Endothelial cell of umbilical vein (primary cell): ENCODE results near the gene SCP2. TPM values are rescaled to one million over a fixed set of nuclear protein-coding genes. Genes with fewer than 3 reads are reported as not detected.

ENCODE experiments used
- BruUV-seq: library from RNA; stranded (reverse); fragments of 400-500 nt; replicated peaks from 2 replicates; lab custom pipeline; 2021; lab: Mats Ljungman, UMichigan
- CTCF ChIA-PET: fragments of 300-600, 350-600 bp; sonication (Branson Sonifier 250); formaldehyde crosslinking; loops from one replicate; lab custom pipeline; 2021; ENCODE audit warnings: antibody characterized with exemption, inconsistent platforms; lab: Charles Lee
- POLR2A ChIA-PET: fragments of 300-600, 350-600 bp; sonication (Branson Sonifier 250); formaldehyde crosslinking; loops from one replicate; lab custom pipeline; 2021; ENCODE audit warnings: antibody characterized with exemption, inconsistent platforms; lab: Charles Lee
- DNase-seq: peaks from one replicate; pipeline ENCODE4 v3.0.0-alpha.2; 2011; ENCODE audit warnings: low read depth, low spot score
- FAIRE-seq: peaks from 2 replicates; lab custom pipeline; 2011; peaks lifted over from hg19 to GRCh38; lab: Jason Lieb, UNC
- H2AFZ ChIP-seq: 2 replicates; pipeline ENCODE4 v1.6.0; 2012; ENCODE audit warnings: low read depth, low read length, control low read depth, inconsistent platforms
- H3K27ac ChIP-seq: 2 replicates; pipeline ENCODE4 v1.5.1; 2011; ENCODE audit warnings: low read depth, mild to moderate bottlenecking, control low read depth, low read length, moderate library complexity; ENCODE audit not compliant: insufficient read depth
- H3K27me3 ChIP-seq, 2 experiments: 2 replicates each; pipeline versions ENCODE4 v1.6.0 to v1.6.1; 2011; ENCODE audit warnings: low read length in 2 of 2, mixed read lengths in 1 of 2; ENCODE audit not compliant: control insufficient read depth in 2 of 2, insufficient read depth in 2 of 2
- H3K36me3 ChIP-seq, 2 experiments: 2 replicates in 1 of 2; 3 replicates in 1 of 2; pipeline ENCODE4 v1.5.1; 2011; ENCODE audit warnings: low read length in 2 of 2, mild to moderate bottlenecking in 1 of 2, moderate library complexity in 1 of 2; ENCODE audit not compliant: control insufficient read depth in 2 of 2, insufficient read depth in 2 of 2; ENCODE audit errors: extremely low read depth in 1 of 2
- H3K4me1 ChIP-seq: 3 replicates; pipeline ENCODE4 v1.5.1; 2011; ENCODE audit warnings: mild to moderate bottlenecking, low read length; ENCODE audit not compliant: control insufficient read depth, insufficient read depth; ENCODE audit errors: extremely low read depth
- H3K4me2 ChIP-seq: 2 replicates; pipeline ENCODE4 v1.6.1; 2011; ENCODE audit warnings: low read length, control low read depth, mixed read lengths; ENCODE audit not compliant: insufficient read depth
- H3K4me3 ChIP-seq, 3 experiments: fragments of 200-600 bp in 1 of 3; sonication (generic), shearing (Covaris generic) in 1 of 3; replicated peaks in 1 of 3; 2 replicates each; pipeline ENCODE4 v1.5.1; 2011 to 2016; ENCODE audit warnings: control low read depth in 3 of 3, low read length in 3 of 3, mild to moderate bottlenecking in 2 of 3, inconsistent platforms in 1 of 3, low read depth in 1 of 3, moderate library complexity in 1 of 3; ENCODE audit not compliant: insufficient read depth in 1 of 3
- H3K79me2 ChIP-seq: 2 replicates; pipeline ENCODE4 v1.6.0; 2012; ENCODE audit warnings: low read length, inconsistent platforms; ENCODE audit not compliant: control insufficient read depth, insufficient read depth
- H3K9ac ChIP-seq: replicated peaks from 2 replicates; pipeline ENCODE3; 2011; ENCODE audit warnings: low read length, control low read depth; ENCODE audit not compliant: insufficient read depth; ENCODE audit errors: extremely low read depth
- H3K9me1 ChIP-seq: replicated peaks from 3 replicates; pipeline ENCODE4 v1.6.0; 2011; ENCODE audit warnings: mild to moderate bottlenecking, low read length; ENCODE audit not compliant: control insufficient read depth, insufficient read depth; ENCODE audit errors: extremely low read depth
- H3K9me3 ChIP-seq: replicated peaks from 2 replicates; pipeline ENCODE4 v1.5.1; 2012; ENCODE audit warnings: low read length, inconsistent platforms; ENCODE audit not compliant: control insufficient read depth, insufficient read depth
- H4K20me1 ChIP-seq: replicated peaks from 2 replicates; pipeline ENCODE3; 2011; ENCODE audit warnings: mild to moderate bottlenecking, low read length; ENCODE audit not compliant: control insufficient read depth, insufficient read depth; ENCODE audit errors: extremely low read depth
- CTCF ChIP-seq, 2 donors: IDR thresholded peaks; 1 replicate in 1 of 2; 2 replicates in 1 of 2; pipeline ENCODE4 v1.5.1; 2011; ENCODE audit warnings: low read length in 2 of 2, mild to moderate bottlenecking in 2 of 2, moderate library complexity in 2 of 2, control low read depth in 1 of 2, inconsistent platforms in 1 of 2, low read depth in 1 of 2; ENCODE audit not compliant: insufficient read depth in 1 of 2; ENCODE audit errors: extremely low read depth in 1 of 2
- EZH2 ChIP-seq: IDR thresholded peaks from 2 replicates; pipeline ENCODE4 v1.6.1; 2012; ENCODE audit warnings: borderline replicate concordance, low read depth, mild to moderate bottlenecking, moderate library complexity, low read length, inconsistent platforms; ENCODE audit not compliant: severe bottlenecking
- FOS ChIP-seq: IDR thresholded peaks from 2 replicates; pipeline ENCODE4 v1.6.1; 2011; ENCODE audit warnings: mild to moderate bottlenecking, low read length, moderate library complexity, borderline replicate concordance; ENCODE audit not compliant: insufficient read depth
- GATA2 ChIP-seq: IDR thresholded peaks from 2 replicates; pipeline ENCODE4 v1.7.0; 2011; ENCODE audit warnings: low read depth, mild to moderate bottlenecking, moderate library complexity, mixed read lengths, low read length; ENCODE audit not compliant: insufficient read length, insufficient read depth
- JUN ChIP-seq: IDR thresholded peaks from 2 replicates; pipeline ENCODE4 v1.6.1; 2011; ENCODE audit warnings: borderline replicate concordance, low read depth; ENCODE audit not compliant: insufficient read length, insufficient read depth
- MAX ChIP-seq: IDR thresholded peaks from 2 replicates; pipeline ENCODE4 v1.6.1; 2011; ENCODE audit not compliant: insufficient read depth, insufficient read length
- MYC ChIP-seq: IDR thresholded peaks from one replicate; pipeline ENCODE4 v1.6.1; 2011; ENCODE audit warnings: mild to moderate bottlenecking, low read depth, low read length
- POLR2A ChIP-seq: IDR thresholded peaks from 2 replicates; pipeline ENCODE4 v1.6.1; 2012; ENCODE audit warnings: low read depth, mild to moderate bottlenecking, control low read depth, low read length
- POLR2AphosphoS5 ChIP-seq: IDR thresholded peaks from 2 replicates; pipeline ENCODE4 v1.6.1; 2012; ENCODE audit warnings: low read depth, mild to moderate bottlenecking, control low read depth, low read length, moderate library complexity; ENCODE audit not compliant: insufficient read depth
- dilution Hi-C: fragments of 300-500 bp; cut with MboI; formaldehyde crosslinking; loops from one replicate; pipeline ENCODE4 v1.15.0; 2019; ENCODE audit warnings: low sequenced_read_pairs; ENCODE audit not compliant: extremely low pct_ligation_motif_present
- intact Hi-C: fragments of 100-400 bp; cut with micrococcal nuclease; formaldehyde crosslinking; loops from one replicate; pipeline ENCODE4 v1.10.0; 2022
- polyA plus RNA-seq, 4 experiments: library from polyadenylated mRNA; depleted of rRNA in 3 of 4; stranded (reverse) in 3 of 4; unstranded in 1 of 4; fragments of >200 nt; gene quantifications; 2 replicates each; pipeline versions ENCODE4 v1.2.1 to v1.2.3, GENCODE V29; 2011 to 2012; ENCODE audit warnings: missing spikeins in 1 of 4
- total RNA-seq: library from RNA; stranded (reverse); gene quantifications from 2 replicates; pipeline ENCODE4 v1.2.3, GENCODE V29; 2021

SCP2 gene
- total and polyA plus RNA-seq, 2 donors (not counting 3 experiments of a cell fraction or from before 2014, with no cell fraction given) = 42.4 to 92.7 TPM

DNA sequence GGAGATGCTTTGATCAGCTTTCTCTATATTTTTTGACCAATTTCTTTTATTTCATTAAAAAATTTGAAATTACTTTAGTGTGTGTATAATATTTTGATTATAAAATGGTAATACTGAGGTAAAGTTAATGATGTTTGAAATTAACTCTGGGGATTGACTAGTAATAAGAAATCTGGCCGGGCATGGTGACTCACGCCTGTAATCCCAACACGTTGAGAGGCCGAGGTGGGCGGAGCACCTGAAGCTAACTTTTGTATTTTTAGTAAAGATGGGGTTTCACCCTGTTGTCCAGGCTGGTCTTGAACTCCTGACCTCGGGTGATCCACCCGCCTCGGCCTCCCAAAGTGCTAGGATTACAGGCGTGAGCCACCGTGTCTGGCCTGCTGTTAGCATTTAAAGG, 17.5 kb downstream of the SCP2 start:
- Histone ChIP-seq H3K27ac (no peak overlapping the region), H3K79me2 (no peaks in the 10 kb centered on the region), H3K4me1 (no peaks in the 10 kb centered on the region), H3K4me2 (no peak overlapping the region), H4K20me1 (no peaks in the 10 kb centered on the region), H3K9me3 (no peaks in the 10 kb centered on the region), H3K9ac (no peak overlapping the region), H3K36me3 (no peaks in the 10 kb centered on the region), H3K27me3 (no peaks in the 10 kb centered on the region), H3K4me3 (no peak overlapping the region), H2AFZ (no peak overlapping the region), H3K9me1 (no peaks in the 10 kb centered on the region)
- no TSS peak for BruUV-seq
- CTCF ChIA-PET = interaction anchor here (0.6 to 0.9 kb wide), 2 partner anchors 11 to 68 kb away, joined by 3 read pairs; no protein-coding TSS in a partner anchor
- POLR2A ChIA-PET = no interaction called here
- TF ChIP-seq MAX (no peak), JUN (no peak), POLR2A (no peak), EZH2 (no peak), CTCF (IDR thresholded peaks at IDR 0.05; ENCODE audit: extremely low read depth in 1 of 2, insufficient read depth in 1 of 2, low read depth in 1 of 2, low read length in 2 of 2) (no peak), POLR2AphosphoS5 (no peak), FOS (no peak), MYC (no peak), GATA2 (no peak)
- FAIRE-seq (no peak), DNase-seq (no peak)
- intact Hi-C loops = no loop called here
- dilution Hi-C loops = no loop called here
